ENCODE measurements around the gene PDZD7.

The PDZD7 gene

DNA sequence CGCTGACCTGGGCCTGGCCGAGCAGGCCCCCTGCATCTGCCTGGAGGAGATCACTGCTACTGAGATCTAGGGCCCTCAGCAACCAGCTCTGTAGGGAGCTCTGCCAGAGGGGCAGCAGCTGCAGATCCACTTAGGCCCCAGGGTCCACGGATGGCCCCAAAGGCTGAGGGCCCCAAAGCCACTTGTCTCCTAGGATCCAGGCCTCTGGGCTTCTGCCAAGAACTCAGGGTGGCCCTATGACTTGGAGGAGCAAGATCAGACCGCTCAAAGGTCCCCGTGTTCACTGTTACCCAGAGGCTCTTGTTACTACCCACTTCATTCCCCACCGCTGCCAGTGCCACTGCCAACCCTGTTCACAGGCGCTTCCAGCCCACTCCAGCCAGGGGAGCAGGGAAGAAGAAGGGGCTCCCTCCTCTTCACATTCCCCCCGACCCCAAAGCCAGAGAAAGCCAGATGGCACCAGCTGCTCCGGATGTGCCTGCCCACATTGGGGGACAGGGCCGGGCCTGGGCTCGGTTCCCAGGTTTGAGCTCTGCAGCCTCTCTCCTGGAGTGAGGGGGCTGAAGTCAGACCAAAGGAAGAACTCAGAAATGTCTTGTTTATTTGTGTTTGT lies 23.7 kb downstream of the PDZD7 start:
- DNase-seq (ENCODE audit: low read depth, low spot score) = no peak
- H3K27ac ChIP-seq = no peak overlapping the region

DNA sequence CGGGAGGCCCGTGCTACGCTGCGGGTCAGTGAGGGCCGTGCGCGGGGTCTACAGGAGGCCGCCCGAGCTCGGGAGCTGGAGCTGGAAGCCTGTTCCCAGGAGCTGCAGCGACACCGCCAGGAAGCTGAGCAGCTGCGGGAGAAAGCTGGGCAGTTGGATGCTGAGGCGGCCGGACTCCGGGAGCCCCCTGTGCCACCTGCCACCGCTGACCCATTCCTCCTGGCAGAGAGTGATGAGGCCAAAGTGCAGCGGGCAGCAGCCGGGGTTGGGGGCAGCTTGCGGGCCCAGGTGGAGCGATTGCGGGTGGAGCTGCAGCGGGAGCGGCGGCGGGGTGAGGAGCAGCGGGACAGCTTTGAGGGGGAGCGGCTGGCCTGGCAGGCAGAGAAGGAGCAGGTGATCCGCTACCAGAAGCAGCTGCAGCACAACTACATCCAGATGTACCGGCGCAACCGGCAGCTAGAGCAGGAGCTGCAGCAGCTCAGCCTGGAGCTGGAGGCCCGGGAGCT lies 24.3 kb downstream of the PDZD7 start:
- H3K27ac ChIP-seq = no peak overlapping the region
- no peak for DNase-seq (ENCODE audit: low read depth, low spot score)

DNA sequence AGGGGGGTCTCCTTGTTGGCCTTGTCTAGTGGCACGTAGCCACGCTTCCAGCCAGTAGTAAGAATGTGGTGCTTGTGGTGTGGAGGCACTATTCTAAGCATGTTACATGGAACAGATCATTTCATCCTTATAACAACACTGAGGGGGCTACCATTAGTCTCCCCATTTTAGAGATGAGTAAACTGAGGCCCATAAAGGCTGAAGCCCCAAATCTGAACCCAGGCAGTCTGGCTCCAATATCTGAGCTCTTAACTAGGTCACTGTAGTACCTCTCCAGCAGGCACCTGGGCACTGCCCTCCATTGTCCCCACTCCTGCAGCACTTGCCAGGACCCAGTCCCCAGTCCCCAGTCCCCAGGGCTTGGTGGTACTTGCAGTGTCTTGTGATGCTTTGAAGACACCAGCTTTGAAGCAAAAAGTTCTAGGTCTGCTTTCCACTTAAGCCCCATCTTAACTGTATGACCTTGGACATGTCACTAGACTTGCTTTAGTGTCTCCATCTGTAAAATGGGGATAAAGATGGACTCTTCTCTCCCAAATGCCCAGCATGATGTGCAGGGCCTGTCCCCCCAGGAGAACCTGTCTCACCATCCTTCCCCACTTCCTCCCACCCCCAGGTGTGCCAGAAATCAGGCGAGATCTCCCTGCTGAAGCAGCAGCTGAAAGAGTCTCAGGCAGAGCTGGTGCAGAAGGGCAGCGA lies 24.9 kb downstream of the PDZD7 start:
- no peak for DNase-seq (ENCODE audit: low read depth, low spot score)
- no peak overlapping the region for H3K27ac ChIP-seq

DNA sequence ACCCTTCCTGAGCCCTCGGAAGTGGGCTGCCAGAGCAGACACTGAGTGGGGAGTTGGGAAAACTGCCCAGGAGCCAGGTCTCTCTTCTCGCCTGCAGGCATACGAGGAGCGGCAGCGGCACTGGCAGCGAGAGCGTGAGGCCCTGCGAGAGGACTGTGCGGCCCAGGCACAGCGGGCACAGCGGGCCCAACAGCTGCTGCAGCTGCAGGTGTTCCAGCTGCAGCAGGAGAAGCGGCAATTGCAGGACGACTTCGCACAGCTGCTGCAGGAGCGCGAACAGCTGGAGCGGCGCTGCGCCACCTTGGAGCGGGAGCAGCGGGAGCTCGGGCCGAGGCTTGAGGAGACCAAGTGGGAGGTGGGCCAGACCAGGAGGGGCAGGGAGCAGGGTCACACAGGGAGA lies 25.6 kb downstream of the PDZD7 start:
- DNase-seq (ENCODE audit: low read depth, low spot score) = no peak
- no peak overlapping the region for H3K27ac ChIP-seq

DNA sequence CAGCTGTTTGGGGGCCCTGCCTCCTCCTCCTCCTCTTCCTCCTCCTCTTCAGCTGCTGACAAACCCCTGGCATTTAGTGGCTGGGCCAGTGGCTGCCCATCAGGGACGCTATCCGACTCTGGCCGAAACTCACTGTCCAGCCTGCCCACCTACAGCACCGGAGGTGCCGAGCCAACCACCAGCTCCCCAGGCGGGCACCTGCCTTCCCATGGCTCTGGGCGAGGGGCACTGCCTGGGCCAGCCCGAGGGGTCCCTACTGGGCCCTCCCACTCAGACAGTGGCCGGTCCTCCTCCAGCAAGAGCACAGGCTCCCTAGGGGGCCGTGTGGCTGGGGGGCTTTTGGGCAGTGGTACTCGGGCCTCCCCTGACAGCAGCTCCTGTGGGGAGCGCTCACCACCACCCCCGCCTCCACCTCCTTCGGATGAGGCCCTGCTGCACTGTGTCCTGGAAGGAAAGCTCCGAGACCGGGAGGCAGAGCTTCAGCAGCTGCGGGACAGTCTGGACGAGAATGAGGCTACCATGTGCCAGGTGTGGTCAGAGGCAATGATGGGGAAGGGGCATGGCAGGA lies 27.2 kb downstream of the PDZD7 start:
- no peak overlapping the region for H3K27ac ChIP-seq
- no peak for DNase-seq (ENCODE audit: low read depth, low spot score)

DNA sequence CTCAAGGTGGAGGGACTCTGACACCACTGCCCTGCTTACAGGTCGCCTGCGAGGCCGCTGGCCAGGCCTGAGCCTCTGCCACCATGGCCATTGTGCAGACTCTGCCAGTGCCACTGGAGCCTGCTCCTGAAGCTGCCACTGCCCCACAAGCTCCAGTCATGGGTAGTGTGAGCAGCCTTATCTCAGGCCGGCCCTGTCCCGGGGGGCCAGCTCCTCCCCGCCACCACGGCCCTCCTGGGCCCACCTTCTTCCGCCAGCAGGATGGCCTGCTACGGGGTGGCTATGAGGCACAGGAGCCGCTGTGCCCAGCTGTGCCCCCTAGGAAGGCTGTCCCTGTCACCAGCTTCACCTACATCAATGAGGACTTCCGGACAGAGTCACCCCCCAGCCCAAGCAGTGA lies 28.5 kb downstream of the PDZD7 start:
- H3K27ac ChIP-seq = no peak overlapping the region
- DNase-seq (ENCODE audit: low read depth, low spot score) = no peak

DNA sequence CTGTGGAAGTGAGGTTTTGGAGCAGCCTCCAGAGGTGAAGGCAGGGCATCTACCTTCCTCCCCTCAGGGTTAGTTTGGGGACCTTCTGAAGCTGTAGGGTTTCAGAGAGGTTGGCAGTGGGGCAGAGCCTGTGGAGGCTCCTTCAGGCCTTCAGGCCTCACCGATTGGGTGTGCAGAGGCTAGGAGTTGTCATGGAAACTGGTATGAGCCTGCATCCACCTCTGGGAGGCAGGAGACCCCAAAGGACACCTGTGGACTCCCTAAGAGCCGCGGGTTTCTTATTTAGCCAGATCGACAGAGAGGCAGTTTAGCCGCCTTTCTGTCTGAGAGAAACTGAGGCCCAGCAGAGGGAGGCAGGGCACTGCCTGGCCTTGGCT lies 29.3 kb downstream of the PDZD7 start:
- peak overlapping the region; percentile 91 for H3K27ac ChIP-seq
- no peak for DNase-seq (ENCODE audit: low read depth, low spot score)

DNA sequence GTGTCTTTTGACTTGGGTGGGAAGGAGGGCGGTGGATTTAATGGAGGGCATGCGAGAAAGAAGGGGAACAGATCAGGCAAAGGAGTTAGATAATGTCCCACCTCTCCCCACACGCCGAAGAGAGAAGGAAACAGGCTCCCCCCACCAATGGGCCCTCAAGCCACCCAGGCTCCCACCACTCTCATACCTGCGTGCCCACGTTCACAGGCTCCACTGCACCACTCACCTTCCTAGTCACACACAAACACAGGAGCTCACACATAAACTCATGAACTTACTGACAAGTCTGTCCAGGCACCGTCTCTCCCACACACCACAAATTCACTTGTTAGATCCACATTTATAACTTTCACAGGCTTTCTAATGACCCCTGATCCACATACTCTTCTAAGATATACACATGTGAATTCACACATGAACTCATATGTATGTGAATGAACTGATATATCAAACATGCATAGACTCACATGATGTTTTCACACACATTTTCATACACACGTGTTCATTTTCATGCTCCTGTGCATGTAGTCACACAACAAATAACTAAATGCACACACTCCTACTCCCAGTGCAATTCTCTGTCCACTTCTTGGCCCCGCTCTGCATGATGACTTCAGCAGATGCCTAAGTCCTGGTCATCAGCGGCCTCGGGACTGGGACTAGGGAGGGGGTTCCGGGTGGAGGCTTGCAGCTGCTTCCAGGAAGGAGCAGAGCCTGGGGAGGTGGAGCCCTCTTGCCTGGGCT lies 29.8 kb downstream of the PDZD7 start:
- H3K27ac ChIP-seq = peak overlapping the region; percentile 91
- no peak for DNase-seq (ENCODE audit: low read depth, low spot score)

DNA sequence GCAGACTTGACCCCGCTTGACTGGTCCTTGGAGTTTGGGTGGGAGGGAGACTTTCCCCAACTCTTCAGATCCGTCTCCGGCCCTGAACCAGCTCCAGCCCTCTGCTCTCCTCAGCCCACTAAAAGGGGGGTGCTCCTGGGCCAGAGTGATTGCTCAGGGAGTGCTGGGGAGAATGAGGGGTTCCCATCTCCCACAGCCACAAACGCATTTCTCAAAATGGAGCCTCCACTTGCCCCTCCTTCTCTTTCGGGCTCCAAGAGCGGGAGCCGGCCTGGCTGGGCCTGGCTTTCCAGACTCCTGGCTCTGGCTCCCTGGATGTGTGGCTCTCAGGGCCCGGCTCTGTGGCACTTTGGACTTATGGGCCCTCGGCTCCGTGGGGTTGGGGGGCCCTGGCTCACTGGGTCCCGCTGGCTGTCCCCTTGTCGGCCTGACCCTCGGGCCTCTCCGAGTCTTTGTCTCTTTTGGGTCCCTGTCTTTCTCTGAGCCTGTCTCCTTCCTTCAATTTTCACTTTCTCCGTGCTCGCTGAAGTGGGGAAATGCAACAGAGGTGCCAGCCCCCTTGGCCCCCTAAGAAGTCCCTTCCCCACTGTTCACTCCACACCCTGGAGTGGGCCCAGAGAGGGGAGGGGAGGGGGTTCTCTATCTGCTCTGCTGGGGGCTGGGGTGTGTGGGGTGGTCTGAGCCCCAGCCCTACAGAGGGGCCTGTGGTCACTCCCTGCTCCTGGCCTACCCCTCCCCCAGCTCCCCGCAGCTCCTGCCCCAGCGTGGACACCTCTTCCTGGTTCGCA lies 30.6 kb downstream of the PDZD7 start:
- DNase-seq (ENCODE audit: low read depth, low spot score) = no peak
- H3K27ac ChIP-seq = peak overlapping the region; percentile 91

DNA sequence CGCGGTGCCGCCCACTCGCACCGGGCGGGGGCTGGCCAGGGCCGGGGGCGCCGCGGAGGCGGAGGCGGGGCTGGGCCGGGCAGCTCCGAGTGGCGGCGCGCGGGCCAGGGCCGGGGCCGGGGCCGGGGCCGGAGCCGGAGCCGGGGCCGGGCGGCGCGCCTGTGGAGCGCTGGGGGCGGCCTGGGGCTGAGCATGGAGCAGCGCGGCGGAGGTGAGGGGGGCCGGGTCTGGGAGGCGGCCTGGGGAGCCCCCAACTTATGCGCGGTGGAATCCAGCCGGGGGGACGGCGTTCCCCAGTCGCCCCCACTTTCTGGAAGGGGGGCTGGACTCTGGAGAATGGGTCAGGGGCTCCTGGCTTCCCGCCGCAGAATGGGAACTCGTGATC lies 31.2 kb downstream of the PDZD7 start, which contains the start of gene LZTS2:
Gene LZTS2 (plus strand): TSS at position 67 of the 385 bp plus-strand sequence. CDS start 2,731 bp downstream, outside the sequence.
- H3K27ac ChIP-seq = peak within 1 kb of the TSS; percentile 91

DNA sequence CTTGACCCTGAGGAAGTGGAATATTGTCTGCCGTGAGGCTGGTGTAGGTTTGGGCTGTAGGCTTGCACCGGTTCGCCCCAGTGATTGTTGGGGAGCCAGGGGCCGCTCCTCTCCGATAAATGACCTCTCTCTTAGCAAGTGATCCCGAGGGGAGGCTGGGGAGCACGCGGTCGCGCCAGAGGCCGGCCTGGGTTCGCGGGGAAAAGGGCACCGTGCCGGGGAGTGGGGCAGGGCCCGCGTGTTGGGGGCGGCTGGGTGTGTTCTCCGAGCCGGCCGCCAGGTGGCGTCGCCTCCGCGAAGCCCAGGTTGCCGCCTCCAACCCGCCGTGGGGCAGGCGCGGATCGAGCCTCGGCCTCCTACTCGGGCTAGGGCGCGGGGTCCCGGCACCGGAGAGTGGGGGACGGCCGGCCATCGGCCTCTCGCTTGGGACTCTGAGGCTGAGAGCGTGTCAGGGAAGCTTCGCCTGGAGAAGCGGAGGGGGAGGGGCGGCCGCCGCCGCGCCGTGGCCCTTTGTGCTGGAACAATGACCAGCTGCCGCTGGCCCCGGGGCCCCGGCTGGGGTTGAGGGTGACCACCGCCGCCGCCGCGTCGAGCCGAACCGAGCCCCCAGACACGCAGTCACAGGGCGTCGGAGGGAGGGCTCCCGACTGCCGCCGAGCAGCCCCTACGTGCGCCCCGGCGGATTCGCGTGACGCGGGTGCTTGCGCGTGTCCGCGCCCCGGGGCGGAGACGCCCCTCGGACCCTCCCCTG lies 31.8 kb downstream of the PDZD7 start:
- H3K27ac ChIP-seq = peak overlapping the region; percentile 91
- DNase-seq (ENCODE audit: low read depth, low spot score) = no peak

More for the DNA sequence above, 31.2 kb downstream of the PDZD7 start, which contains the start of gene LZTS2:
- no peak for DNase-seq (ENCODE audit: low read depth, low spot score)

DNA sequence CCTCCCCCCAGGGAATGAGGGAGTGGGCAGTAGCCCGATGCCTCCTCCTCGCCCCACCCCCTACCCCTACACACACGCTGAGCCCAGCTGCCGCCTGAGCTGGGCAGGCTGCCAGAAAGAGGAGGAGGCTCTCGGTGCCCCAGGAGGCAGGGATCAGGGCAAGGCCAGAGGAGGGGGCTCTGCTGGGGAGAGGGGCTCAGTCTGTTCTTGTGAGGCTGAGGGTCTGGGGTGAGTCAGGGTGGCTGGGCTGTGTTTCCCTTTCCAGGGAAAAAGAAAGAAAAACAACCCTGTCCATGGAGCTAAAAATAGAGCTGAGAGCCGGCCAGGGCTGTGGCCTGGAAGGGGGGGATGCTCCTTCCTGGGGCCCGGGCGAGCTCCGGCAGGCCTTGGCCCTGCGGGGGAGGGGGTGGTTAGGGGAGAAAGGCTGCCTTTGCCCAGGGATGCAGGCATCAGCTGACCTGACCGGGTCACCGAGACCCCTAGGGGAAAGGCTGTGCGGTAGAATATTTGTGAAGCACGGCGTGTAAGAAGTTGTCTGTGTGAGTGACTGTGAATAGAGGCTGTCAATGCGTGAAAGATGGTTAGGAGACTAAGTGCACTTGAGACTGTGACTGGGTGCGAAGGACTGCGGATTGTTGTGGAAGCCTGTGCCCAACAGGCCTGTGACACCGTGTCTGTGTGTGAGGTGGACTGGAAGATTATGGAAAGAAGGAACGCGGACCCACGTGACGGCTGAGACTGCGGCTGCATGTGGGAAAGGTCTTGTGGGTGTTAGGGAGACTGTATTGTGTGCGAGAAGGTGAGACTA lies 32.5 kb downstream of the PDZD7 start:
- H3K27ac ChIP-seq = peak overlapping the region; percentile 91
- no peak for DNase-seq (ENCODE audit: low read depth, low spot score)

DNA sequence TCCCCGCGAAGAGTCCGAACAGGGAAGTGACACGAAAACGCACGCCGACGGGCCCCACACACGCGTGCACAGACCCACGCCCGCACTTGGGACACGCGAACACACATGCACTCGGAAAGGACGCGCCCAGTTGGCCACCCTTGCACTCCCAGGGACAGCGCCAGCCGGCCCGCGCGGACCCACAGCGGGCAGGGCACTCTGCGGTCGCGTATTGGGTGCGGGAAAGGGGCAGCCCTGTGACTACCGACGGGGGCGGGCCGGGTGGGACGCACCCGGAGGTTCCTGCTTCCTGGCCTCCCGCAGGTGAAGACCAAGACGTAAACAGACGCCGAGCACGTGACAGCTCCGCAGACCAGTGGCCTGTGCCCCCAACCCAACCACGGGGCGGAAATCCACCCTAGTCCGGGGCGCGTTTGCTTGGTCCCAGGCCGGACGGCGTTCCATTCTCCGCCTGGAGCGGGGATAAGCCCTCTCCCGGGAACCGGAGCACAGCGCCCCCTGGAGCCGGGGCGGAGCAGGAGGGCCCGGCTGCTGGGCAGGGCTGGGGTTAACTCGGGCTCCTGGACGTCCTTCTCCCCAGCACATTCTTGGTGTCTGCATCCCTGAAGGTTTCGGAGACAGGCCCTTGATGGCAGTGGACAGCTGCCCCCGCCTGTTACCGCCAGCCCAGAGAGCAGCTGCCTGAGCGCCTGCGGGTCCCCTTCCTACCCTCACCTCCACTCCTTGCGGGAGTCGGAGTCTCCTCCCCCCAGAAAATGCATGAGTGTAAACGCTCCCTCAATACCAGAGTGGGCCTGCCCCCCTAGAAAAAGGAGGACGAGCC lies 33.4 kb downstream of the PDZD7 start:
- no peak for DNase-seq (ENCODE audit: low read depth, low spot score)
- peak overlapping the region; percentile 91 for H3K27ac ChIP-seq

DNA sequence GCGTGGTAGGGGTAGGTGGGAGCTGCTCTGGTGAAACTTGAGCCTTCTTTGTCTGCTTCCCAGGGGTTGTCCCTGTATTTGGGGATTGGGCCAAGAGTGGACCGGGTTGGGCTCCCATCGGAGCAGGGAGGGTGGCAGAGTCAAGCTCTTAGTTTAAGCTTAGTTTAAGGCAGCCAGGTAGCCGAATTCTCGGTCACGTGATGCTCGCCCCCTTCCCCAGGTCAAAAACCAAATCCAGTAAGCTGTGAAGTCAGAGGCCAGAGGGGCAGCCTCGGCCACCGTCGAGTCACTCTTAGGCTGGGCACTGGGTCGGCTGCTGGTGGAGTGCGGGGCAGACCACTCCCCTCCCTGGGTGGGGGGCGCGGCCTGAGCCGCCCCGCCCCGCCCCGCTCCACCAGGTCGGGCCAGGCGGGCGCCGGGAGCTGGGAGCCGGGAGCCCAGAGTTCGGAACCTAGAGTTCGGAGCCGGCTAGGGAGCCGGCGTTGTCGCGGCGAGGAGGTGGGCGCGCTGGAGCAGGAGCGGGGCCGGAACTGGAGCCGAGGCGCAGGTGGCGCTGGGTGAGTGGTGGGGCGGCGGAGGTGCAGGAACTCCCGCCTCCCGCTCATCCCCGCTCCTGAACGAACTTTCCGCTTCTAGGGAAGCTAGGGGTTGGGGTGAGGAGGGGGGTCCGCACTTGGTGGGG lies 34.1 kb downstream of the PDZD7 start:
- peak overlapping the region; percentile 91 for H3K27ac ChIP-seq
- DNase-seq (ENCODE audit: low read depth, low spot score) = no peak

DNA sequence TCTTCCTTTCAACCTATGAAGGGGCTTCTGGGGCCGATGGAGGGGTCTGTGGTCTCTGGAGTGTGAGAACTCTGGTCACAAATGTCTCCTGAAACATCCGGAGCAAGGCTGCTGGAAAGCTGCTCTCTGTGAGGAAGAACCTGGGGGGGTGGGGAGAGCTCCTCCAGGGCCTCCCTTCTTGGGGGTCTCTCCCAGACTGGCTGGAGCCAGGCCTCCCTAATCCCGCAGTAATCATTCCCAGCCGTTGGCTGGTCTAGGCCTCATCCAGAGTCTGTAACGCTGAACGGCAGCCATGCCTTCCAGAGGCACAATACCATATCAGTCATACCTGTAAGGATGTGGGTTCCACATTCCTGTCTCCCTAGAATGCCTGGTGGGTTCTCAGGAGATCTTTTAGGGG lies 35.7 kb downstream of the PDZD7 start:
- H3K27ac ChIP-seq = no peak overlapping the region
- DNase-seq (ENCODE audit: low read depth, low spot score) = no peak

DNA sequence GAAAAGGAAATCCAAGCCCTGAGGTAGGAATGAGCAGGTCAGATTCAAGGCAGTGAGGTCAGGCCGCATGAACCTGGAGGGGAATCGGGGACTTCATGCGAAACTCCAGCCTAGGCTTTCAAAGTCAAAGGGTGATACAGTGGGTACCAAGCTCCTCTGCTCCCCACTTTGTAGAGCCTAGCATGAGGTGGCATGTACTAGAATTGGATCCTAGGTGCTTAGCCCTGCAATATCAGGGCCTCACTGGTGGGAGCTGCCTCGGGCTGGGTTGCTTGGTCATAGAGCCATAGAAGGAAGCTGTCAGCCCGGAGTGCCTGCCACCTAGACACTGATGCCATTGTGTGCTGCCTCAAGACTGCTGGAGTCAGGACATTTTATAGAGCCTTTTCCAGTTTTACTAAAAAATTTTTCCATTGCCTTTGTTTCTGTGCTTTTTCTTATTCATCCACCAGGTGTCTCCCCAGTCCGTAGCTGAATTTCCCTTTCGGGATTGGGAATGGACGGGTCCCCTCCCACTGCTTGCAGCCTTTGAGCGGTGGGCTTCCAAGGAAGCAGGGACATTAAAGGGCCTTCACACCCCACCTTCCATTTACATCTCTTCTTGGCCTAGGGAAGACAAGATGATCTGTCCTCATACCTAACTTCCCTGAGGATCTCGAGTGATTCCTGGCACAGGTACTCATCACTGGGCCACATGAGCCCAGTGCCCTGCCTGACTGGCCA lies 36.8 kb downstream of the PDZD7 start:
- H3K27ac ChIP-seq = no peak overlapping the region
- DNase-seq (ENCODE audit: low read depth, low spot score) = no peak

DNA sequence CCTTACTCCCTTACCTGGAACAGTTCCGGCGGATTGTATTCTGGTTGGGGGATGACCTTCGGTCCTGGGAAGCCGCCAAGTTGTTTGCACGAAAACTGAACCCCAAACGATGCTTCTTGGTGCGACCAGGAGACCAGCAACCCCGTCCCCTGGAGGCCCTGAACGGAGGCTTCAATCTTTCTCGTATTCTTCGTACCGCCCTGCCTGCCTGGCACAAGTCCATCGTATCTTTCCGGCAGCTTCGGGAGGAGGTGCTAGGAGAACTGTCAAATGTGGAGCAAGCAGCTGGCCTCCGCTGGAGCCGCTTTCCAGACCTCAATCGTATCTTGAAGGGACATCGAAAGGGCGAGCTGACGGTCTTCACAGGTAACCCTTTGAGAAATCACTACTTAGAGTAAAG lies 41.8 kb downstream of the PDZD7 start:
- H3K27ac ChIP-seq = no peak overlapping the region
- no peak for DNase-seq (ENCODE audit: low read depth, low spot score)
